ENCODE results near the gene ANAPC4.
"Not testable (repeated sequence)": the region's sequence is repeated elsewhere in the genome, so short reads cannot be mapped to it uniquely, and the experiment has no call there.

The ANAPC4 gene

GRCh38 chr4:25376754-25377571 lies at the start of gene ANAPC4:
Gene ANAPC4, plus strand, starts transcription at chr4:25377263. Its CDS starts 165 bp downstream, at chr4:25377428.
- peak; percentile 97 for ATAC-seq

- not testable (repeated sequence) for ATAC-seq
These were observed 48.6 kb upstream of the ANAPC4 start for GRCh38 chr4:25328463-25328862.

- no peak for ATAC-seq
These were observed 46.7 kb upstream of the ANAPC4 start for GRCh38 chr4:25330335-25330734.

- ATAC-seq = peak; percentile 86 to 89
These were observed 45.9 kb upstream of the ANAPC4 start for GRCh38 chr4:25330905-25331808.

GRCh38 chr4:25343671-25344070 lies 33.4 kb upstream of the ANAPC4 start:
- ATAC-seq = no peak

GRCh38 chr4:25345744-25346143 lies 31.3 kb upstream of the ANAPC4 start:
- ATAC-seq = no peak

GRCh38 chr4:25346913-25347312 lies 30.1 kb upstream of the ANAPC4 start:
- ATAC-seq = no peak

- no peak for ATAC-seq
These were observed 29.6 kb upstream of the ANAPC4 start for GRCh38 chr4:25347473-25347872.

- ATAC-seq = no peak
These were observed 29.1 kb upstream of the ANAPC4 start for GRCh38 chr4:25347971-25348370.

- ATAC-seq = no peak
These were observed 26.5 kb upstream of the ANAPC4 start for GRCh38 chr4:25350561-25350960.

- ATAC-seq = no peak
These were observed 25.2 kb upstream of the ANAPC4 start for GRCh38 chr4:25351777-25352416.

- no peak for ATAC-seq
These were observed 21.0 kb upstream of the ANAPC4 start for GRCh38 chr4:25356068-25356467.

GRCh38 chr4:25358515-25359275 lies 18.4 kb upstream of the ANAPC4 start:
- no peak for ATAC-seq

- no peak for ATAC-seq
These were observed 15.8 kb upstream of the ANAPC4 start for GRCh38 chr4:25361253-25361652.

- ATAC-seq = no peak
These were observed 9.9 kb upstream of the ANAPC4 start for GRCh38 chr4:25367004-25367621.

- no peak for ATAC-seq
These were observed 9.2 kb upstream of the ANAPC4 start for GRCh38 chr4:25367877-25368276.

GRCh38 chr4:25368315-25368714 lies 8.7 kb upstream of the ANAPC4 start:
- no peak for ATAC-seq

GRCh38 chr4:25370242-25370641 lies 6.8 kb upstream of the ANAPC4 start:
- ATAC-seq = no peak

GRCh38 chr4:25372549-25372948 lies 4.5 kb upstream of the ANAPC4 start:
- not testable (repeated sequence) for ATAC-seq

- ATAC-seq = no peak
These were observed 741 bp downstream of the ANAPC4 start for GRCh38 chr4:25377572-25378436.

GRCh38 chr4:25378437-25378743 lies 1.3 kb downstream of the ANAPC4 start:
- no peak for ATAC-seq
